SHP77 treated with DMSO at 0.1 percent for 48 hours (cell line): Measurements from ENCODE around the gene RPS29.
"Not testable (repeated sequence)": the region's sequence is repeated elsewhere in the genome, so short reads cannot be mapped to it uniquely, and the experiment has no call there.

ENCODE experiments used
- DNase-seq: peaks from one replicate; lab custom pipeline; 2025; lab: John Stamatoyannopoulos, UW

Gene RPS29

GRCh38 chr14:49598189-49598484 lies 12.0 kb upstream of the RPS29 start:
- DNase-seq = no peak

GRCh38 chr14:49594347-49595091 lies 8.3 kb upstream of the RPS29 start:
- DNase-seq = no peak

- no peak for DNase-seq
Observed at GRCh38 chr14:49593016-49593415, 6.8 kb upstream of the RPS29 start.

- DNase-seq = no peak
Observed at GRCh38 chr14:49589387-49589786, 3.2 kb upstream of the RPS29 start.

GRCh38 chr14:49586673-49587460 lies 687 bp upstream of the RPS29 start:
- DNase-seq = peak; percentile 65

GRCh38 chr14:49584981-49585640 lies 1.1 kb downstream of the RPS29 start:
- DNase-seq = not testable (repeated sequence)

GRCh38 chr14:49584058-49584457 lies 2.1 kb downstream of the RPS29 start:
- DNase-seq = no peak

- no peak for DNase-seq
Observed at GRCh38 chr14:49583629-49584028, 2.6 kb downstream of the RPS29 start.

- DNase-seq = no peak
Observed at GRCh38 chr14:49582113-49582977, 3.8 kb downstream of the RPS29 start.

GRCh38 chr14:49581209-49582112 lies 4.7 kb downstream of the RPS29 start:
- no peak for DNase-seq

GRCh38 chr14:49579841-49580240 lies 6.3 kb downstream of the RPS29 start:
- DNase-seq = no peak

GRCh38 chr14:49578141-49578540 lies 8.0 kb downstream of the RPS29 start:
- DNase-seq = no peak

GRCh38 chr14:49574038-49574437 lies 12.1 kb downstream of the RPS29 start:
- no peak for DNase-seq

- no peak for DNase-seq
Observed at GRCh38 chr14:49569281-49569680, 16.9 kb downstream of the RPS29 start.

- DNase-seq = no peak
Observed at GRCh38 chr14:49566714-49567113, 19.5 kb downstream of the RPS29 start.

- no peak for DNase-seq
Observed at GRCh38 chr14:49559979-49560768, 26.0 kb downstream of the RPS29 start.

GRCh38 chr14:49553892-49554291 lies 32.3 kb downstream of the RPS29 start:
- DNase-seq = no peak

- DNase-seq = no peak
Observed at GRCh38 chr14:49553106-49553505, 33.1 kb downstream of the RPS29 start.

GRCh38 chr14:49551569-49551968 lies 34.6 kb downstream of the RPS29 start:
- DNase-seq = no peak
